Measurements from ENCODE around the gene GTF3A.
"Not testable (repeated sequence)": the region's sequence is repeated elsewhere in the genome, so short reads cannot be mapped to it uniquely, and the experiment has no call there.

The GTF3A gene

DNA sequence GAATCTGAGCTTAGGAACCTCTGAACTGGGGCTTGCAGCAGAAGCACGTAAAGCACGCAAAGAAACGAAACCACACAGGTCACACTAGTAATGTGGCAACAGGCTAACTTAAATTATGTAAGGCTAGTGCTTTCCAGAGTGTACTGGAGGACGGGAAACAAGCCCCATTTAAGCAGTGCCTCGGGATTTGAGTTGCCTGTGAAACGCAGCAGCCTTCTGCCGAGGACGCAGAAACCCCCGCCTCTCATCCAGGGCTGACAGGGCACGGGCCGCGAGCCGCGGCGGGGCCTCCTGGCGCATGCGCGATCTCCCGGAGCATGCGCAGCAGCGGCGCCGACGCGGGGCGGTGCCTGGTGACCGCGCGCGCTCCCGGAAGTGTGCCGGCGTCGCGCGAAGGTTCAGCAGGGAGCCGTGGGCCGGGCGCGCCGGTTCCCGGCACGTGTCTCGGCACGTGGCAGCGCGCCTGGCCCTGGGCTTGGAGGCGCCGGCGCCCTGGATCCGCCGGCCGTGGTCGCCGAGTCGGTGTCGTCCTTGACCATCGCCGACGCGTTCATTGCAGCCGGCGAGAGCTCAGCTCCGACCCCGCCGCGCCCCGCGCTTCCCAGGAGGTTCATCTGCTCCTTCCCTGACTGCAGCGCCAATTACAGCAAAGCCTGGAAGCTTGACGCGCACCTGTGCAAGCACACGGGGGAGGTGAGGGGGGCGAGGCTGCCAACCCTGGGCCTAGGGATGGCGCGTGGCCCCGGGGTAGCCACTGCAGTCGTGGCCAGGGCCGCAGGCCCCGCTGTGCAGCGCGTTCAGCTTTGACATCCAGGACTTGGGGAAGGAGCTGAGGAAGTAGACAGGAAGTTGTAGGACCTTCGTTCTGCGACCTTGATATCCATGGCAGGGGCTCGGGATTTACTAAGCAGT is at the start of gene GTF3A:
Gene GTF3A, plus strand, starts transcription at position 374 of the 912 bp plus-strand sequence.
- peak; percentile 73 for DNase-seq (ENCODE audit: low read depth)

DNA sequence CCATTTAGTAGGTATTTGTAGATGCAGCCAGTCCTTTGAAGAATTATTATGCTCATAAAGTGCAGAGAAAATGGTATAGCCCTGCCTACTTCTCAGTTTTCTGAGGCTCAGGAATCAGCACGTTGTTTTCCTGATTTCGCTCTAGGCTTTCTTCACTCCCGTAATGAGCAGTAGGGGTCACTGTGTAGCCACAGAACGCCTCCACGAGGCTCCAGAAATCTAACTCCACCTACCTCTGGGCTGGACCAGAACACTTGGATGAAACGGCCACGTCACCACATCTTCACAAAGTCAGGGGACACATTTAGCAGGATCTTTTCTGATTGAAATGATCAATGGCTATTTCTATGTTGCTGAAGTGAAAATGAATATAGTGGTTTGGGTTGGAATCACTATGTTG is 49.8 kb upstream of the GTF3A start:
- peak; percentile 33 for DNase-seq (ENCODE audit: low read depth)

DNA sequence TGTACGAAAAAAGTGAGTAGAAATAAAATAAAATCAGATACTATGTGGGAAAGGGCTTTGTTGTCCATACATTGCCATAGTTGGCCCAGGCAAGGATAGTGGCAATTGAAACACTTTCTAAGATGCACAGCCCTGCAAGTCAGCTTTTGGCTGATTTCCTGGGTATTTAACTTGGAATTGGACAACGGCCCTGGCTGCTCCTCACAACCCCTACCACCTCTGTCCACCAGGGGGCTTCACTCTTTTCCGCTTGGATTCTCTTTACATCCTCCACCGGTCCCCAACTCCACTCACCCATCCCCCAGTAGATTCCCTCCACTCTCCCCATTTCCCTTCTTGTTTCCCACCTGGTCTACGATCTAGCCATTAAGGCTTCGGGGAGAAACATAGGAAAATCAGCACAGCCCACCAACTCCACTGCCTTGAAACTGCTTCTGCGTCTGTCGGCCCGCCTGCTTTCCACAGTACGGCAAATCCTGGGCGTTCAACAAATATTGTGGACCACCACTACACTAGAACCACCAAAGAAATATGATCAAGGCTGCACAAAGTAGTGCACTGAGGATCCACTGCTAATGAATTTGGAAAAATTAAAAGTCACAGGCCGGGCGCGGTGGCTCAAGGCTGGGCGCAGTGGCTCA is 48.6 kb upstream of the GTF3A start:
- DNase-seq (ENCODE audit: low read depth): peak; percentile 27

GRCh38 chr13:27379126-27379525 is 45.3 kb upstream of the GTF3A start:
- DNase-seq (ENCODE audit: low read depth): no peak

DNA sequence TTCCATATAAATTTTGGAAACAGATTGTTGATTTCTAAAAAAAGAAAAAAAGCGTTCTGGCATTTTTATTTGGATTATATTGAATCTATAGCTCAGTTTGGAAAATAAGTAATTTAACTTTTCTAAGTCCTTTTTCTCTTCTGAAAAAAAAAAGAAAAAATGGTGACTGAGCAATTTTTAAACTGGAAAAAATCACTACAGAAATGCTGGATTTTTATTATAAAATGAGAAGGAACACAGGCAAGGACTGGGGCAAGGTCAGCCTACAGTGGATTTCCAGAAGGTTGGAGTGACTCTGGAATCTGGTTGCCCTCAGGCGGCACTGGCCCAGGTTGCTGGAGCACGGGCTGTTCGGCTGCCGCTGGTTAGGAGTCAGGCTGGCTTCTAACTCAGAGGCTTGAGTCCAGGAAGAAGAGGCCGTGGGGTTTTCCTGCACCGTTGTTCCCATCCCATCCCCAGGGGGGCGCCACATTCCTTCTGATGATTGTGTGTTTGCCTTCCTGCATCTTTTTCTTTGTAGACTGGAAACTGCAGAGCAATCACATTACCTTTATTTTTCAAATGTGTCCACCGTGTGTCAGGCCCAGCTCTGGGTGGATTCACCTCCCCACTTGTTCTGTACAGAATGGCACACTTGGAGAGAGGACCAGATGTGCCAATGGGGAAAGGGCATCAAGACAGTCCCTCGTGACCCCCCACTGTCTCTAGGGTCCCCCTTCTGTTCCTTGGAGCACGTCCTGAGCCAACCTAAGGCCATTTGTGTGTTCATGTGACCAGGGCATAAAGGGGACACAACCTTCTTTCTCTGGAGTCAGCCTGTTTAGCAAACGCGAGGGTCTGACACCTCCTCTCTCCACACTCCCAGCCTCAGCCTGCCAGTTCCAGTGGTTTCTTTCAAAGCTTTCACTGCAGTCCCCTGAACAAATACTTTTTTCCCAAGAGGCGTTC is 44.5 kb upstream of the GTF3A start:
- peak; percentile 32 for DNase-seq (ENCODE audit: low read depth)

DNA sequence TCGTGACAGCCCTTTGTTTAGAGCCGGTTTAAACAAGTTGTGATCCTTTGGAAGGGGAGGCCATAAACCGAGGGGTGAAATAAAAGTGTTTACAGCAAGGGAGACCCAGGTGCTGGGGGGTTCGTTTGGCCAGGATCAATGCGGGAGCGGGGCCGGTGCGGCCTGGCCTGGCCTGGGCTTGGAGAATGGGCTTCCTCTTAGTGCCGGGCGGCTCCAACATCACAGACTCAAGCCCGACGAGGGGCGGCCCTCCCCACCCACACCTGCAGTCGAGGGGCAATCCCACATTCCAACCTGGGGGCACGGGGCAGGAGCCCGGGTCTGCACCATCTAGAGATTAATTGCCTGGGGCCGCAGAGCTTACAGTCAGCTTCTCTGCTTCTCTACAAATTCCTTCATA is 42.8 kb upstream of the GTF3A start:
- DNase-seq (ENCODE audit: low read depth): no peak

DNA sequence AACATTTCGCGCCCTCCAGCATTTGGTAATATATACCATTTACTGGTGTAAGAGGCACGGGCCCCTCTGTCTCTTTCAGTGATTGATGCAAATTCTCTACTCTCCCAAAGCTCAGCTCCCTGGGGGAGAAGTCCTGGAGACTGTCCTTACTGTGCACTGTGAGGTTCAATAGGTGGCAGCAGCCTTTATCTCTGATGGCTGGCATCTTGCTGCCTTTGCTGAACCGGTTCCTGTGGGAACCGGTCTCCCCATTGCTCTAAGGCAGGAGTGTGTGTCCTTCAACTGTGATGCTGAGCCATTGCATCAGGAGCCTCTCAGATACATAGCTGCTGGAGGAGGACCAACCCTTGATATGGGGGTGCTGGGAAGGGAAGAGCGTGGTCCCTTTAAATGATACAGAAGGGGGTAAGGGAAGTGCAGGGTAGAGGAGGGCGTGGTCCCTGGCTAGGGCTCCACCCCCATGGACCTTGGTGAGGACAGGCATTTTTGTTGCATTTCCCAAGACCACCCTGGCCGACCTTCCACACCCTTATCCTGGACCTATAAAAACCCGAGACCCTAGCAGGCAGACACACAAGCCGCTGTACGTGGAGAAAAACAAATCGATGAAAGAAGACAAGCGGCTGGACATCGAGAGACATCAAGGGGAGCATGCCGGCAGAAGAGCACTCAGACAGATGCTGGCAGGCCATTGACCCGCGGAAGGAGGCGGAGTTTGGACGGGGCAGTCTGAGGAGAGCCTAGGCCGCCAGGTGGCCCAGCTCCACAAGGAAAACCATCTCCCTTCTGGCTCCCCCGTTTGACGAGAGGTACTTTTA is 41.1 kb upstream of the GTF3A start:
- no peak for DNase-seq (ENCODE audit: low read depth)

- DNase-seq (ENCODE audit: low read depth): no peak
Measured at GRCh38 chr13:27384285-27384684, 40.1 kb upstream of the GTF3A start.

DNA sequence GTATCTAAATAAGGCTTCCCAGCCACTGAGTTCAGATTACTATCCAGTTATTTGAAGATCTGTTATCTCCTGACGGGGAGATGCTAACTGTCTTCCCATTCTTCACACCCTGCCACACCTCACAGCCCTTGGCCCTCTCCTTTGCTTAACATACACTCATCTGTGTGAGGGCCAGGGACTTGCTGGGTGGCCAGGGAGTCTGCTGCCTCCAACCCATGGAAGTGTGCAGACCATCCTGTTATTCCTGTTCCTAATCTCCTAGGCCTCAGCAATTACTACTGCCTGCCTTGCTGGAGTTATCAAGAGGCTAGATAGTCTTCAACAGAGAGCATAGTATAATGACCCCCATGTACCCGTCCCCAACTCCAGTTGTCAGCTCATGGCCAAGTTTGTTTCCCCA is 36.2 kb upstream of the GTF3A start:
- DNase-seq (ENCODE audit: low read depth): no peak

DNA sequence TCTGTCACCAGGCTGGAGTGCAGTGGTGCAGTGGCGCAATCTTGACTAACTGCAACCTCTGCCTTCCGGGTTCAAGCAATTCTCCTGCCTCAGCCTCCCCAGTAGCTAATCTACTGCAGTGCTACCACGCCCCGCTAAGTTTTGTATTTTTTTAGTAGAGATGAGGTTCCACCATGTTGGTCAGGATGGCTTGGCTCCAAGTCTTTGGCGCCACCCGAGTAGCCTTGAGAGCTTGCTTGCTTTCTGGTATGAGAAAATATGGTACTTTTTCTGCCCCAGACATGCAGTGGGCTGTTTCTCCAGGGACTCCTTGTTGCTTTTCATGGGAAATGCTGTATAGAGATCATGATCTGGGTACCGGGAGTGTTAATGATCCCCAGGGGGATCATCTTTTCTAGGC is 34.5 kb upstream of the GTF3A start:
- DNase-seq (ENCODE audit: low read depth): no peak

DNA sequence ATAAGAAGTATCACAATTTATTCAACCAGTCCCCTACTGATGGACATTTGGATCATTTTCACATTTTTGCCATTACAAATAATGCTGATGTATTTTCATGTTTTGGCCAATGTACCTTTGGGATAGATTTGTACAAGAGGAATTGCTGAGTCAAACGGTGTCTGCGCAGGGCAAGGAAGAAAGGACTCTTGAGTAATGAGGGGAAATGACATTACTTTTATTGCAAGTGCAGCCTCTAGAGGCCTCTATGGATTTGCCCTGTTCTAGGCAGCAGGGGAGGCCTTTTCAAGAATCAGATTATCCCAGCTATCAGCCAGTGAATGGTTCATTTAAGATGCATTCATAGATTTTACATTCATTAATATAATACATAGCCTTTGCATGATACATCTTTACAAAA is 32.9 kb upstream of the GTF3A start:
- no peak for DNase-seq (ENCODE audit: low read depth)

DNA sequence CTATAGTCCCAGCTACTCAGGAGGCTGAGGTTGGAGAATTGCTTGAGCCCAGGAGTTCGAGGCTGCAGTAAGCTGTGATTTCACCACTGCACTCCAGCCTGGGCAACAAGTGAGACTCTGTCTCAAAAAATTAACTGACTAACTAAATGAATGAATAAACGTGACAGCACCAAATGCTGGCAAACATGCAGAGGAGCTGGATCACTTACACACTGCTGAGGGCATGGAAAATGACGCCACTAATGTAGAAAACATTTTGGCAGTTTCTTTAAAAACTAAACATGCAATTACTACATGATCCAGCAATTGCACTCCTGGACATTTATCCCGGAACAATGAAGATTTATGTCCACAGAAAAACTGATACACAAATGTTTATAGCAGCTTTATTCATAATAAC is 31.3 kb upstream of the GTF3A start:
- no peak for DNase-seq (ENCODE audit: low read depth)

DNA sequence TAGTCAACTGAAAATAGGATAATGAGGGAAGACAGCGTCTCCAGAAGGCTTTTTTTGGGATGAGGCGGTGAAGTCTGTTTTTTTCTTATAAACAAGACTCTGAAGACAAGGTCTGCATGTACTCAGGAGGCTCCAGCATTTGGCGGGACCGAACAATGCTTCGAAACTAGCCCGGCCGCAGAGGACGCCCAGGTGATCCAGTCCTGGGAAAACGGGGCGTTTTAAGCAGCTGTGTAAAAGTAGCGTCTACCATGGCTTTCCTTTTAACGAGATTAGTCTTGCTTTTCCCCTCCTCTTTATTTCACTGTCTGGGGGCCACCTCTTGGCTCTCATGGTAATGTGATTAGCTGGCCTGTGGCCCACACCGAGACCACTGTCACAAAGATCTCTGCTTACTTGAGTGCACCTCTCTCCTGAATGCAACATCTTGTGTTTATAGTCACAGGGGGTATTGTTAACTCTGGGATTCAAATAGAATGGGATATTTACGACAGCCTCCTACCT is 29.4 kb upstream of the GTF3A start:
- no peak for DNase-seq (ENCODE audit: low read depth)

- DNase-seq (ENCODE audit: low read depth): no peak
Measured at GRCh38 chr13:27396252-27396846, 28.1 kb upstream of the GTF3A start.

- DNase-seq (ENCODE audit: low read depth): no peak
Measured at GRCh38 chr13:27398360-27398759, 26.1 kb upstream of the GTF3A start.

GRCh38 chr13:27400405-27400804 is 24.0 kb upstream of the GTF3A start:
- DNase-seq (ENCODE audit: low read depth): not testable (repeated sequence)

GRCh38 chr13:27401210-27401609 is 23.2 kb upstream of the GTF3A start:
- no peak for DNase-seq (ENCODE audit: low read depth)

- DNase-seq (ENCODE audit: low read depth): no peak
Measured at GRCh38 chr13:27403203-27403678, 21.2 kb upstream of the GTF3A start.

GRCh38 chr13:27403727-27404385 is 20.6 kb upstream of the GTF3A start:
- no peak for DNase-seq (ENCODE audit: low read depth)

DNA sequence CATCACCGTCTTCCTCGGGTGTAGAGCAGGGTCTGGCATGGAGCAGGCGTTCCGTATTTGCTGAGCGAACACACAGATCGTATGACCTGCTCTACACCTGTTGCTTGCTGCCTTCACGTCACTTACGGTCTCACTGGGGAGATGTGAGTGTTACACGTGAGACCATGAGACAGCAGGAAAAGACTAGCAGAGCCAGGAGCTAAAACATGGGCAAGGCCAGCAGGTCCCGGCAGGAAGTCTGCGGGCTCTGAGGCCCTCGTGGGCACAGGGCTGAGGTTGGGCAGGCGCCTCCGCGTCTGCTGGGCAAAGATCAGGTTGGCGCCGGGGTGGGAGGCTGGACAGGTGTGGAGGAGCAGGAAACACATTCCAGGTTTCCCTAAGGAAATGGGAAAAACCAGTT is 19.7 kb upstream of the GTF3A start:
- DNase-seq (ENCODE audit: low read depth): no peak
